H9 (cell line): ENCODE results near the gene MAP3K5. TPM values are rescaled to one million over a fixed set of nuclear protein-coding genes. Genes with fewer than 3 reads are reported as not detected.

Source experiments
- DNase-seq: peaks from one replicate; pipeline ENCODE4 v3.0.0-alpha.2; 2017
- H2AFZ ChIP-seq: one replicate; pipeline ENCODE4 v1.6.1; 2013; ENCODE audit warnings: mild to moderate bottlenecking, low read length, control low read depth, moderate library complexity
- H2AK5ac ChIP-seq: 2 replicates; pipeline ENCODE4 v1.6.1; 2013; ENCODE audit warnings: low read length, control low read depth, mixed read lengths; ENCODE audit not compliant: insufficient read length
- H2BK120ac ChIP-seq: one replicate; pipeline ENCODE4 v1.6.1; 2013; ENCODE audit warnings: low read depth, mild to moderate bottlenecking, low read length, control low read depth, inconsistent platforms; ENCODE audit not compliant: poor library complexity, severe bottlenecking
- H2BK12ac ChIP-seq: 2 replicates; pipeline ENCODE4 v1.6.1; 2013; ENCODE audit warnings: low read length, control low read depth, mixed read lengths, low read depth; ENCODE audit not compliant: insufficient read length
- H2BK15ac ChIP-seq: 2 replicates; pipeline ENCODE4 v1.6.1; 2013; ENCODE audit warnings: low read depth, low read length, control low read depth
- H2BK20ac ChIP-seq: one replicate; pipeline ENCODE4 v1.6.1; 2013; ENCODE audit warnings: low read depth, mild to moderate bottlenecking, low read length, control low read depth, inconsistent platforms; ENCODE audit not compliant: poor library complexity, severe bottlenecking
- H2BK5ac ChIP-seq: 2 replicates; pipeline ENCODE4 v1.6.1; 2013; ENCODE audit warnings: low read length, control low read depth, mixed read lengths; ENCODE audit not compliant: insufficient read length
- H3K14ac ChIP-seq: 2 replicates; pipeline ENCODE4 v1.6.1; 2013; ENCODE audit warnings: low read length, control low read depth; ENCODE audit not compliant: insufficient read depth
- H3K18ac ChIP-seq: 2 replicates; pipeline ENCODE4 v1.6.1; 2013; ENCODE audit warnings: low read depth, mild to moderate bottlenecking, mixed read lengths, low read length, control low read depth; ENCODE audit not compliant: insufficient read length
- H3K23ac ChIP-seq: 2 replicates; pipeline ENCODE4 v1.6.1; 2013; ENCODE audit warnings: low read length, control low read depth, mixed read lengths, low read depth; ENCODE audit not compliant: insufficient read length
- H3K23me2 ChIP-seq: 2 replicates; pipeline ENCODE4 v1.6.1; 2013; ENCODE audit warnings: low read depth, mild to moderate bottlenecking, mixed read lengths, low read length, control low read depth; ENCODE audit not compliant: insufficient read length, poor library complexity, severe bottlenecking
- H3K27ac ChIP-seq: 2 replicates; pipeline ENCODE4 v1.5.1; 2013; ENCODE audit warnings: low read length, control low read depth, mixed read lengths, low read depth; ENCODE audit not compliant: insufficient read length
- H3K27me3 ChIP-seq: 2 replicates; pipeline ENCODE4 v1.6.1; 2013; ENCODE audit warnings: low read length, control low read depth, inconsistent platforms; ENCODE audit not compliant: insufficient read depth
- H3K4ac ChIP-seq: 2 replicates; pipeline ENCODE4 v1.6.1; 2013; ENCODE audit warnings: low read depth, mild to moderate bottlenecking, control low read depth, inconsistent platforms, low read length, moderate library complexity
- H3K4me1 ChIP-seq: 2 replicates; pipeline ENCODE4 v1.6.1; 2013; ENCODE audit warnings: low read length, control low read depth, inconsistent platforms; ENCODE audit not compliant: insufficient read depth
- H3K4me2 ChIP-seq: 2 replicates; pipeline ENCODE4 v1.6.1; 2013; ENCODE audit warnings: low read length, control low read depth, mixed read lengths; ENCODE audit not compliant: insufficient read length, insufficient read depth
- H3K56ac ChIP-seq: 2 replicates; pipeline ENCODE4 v1.6.1; 2013; ENCODE audit warnings: low read depth, mild to moderate bottlenecking, mixed read lengths, low read length, control low read depth; ENCODE audit not compliant: insufficient read length
- H3K79me1 ChIP-seq: 2 replicates; pipeline ENCODE4 v1.6.1; 2013; ENCODE audit warnings: low read depth, mild to moderate bottlenecking, moderate library complexity, low read length, control low read depth, inconsistent platforms; ENCODE audit not compliant: insufficient read depth, poor library complexity, severe bottlenecking
- H3K79me2 ChIP-seq: 2 replicates; pipeline ENCODE4 v1.6.1; 2013; ENCODE audit warnings: low read length, control low read depth, inconsistent platforms; ENCODE audit not compliant: insufficient read depth
- H3K9ac ChIP-seq: 2 replicates; pipeline ENCODE4 v1.6.1; 2013; ENCODE audit warnings: low read length, control low read depth, mixed read lengths; ENCODE audit not compliant: insufficient read length; ENCODE audit errors: extremely low read depth
- H3K9me3 ChIP-seq: one replicate; pipeline ENCODE4 v1.6.1; 2013; ENCODE audit warnings: low read depth, low read length, inconsistent platforms; ENCODE audit not compliant: control insufficient read depth
- H3T11ph ChIP-seq: one replicate; pipeline ENCODE4 v1.6.1; 2013; ENCODE audit warnings: mild to moderate bottlenecking, low read length, control low read depth, inconsistent platforms
- H4K20me1 ChIP-seq: one replicate; pipeline ENCODE4 v1.6.1; 2013; ENCODE audit not compliant: control insufficient read depth, insufficient read length, insufficient read depth
- H4K5ac ChIP-seq: 2 replicates; pipeline ENCODE4 v1.6.1; 2013; ENCODE audit warnings: low read depth, mild to moderate bottlenecking, mixed read lengths, low read length, control low read depth; ENCODE audit not compliant: insufficient read length
- H4K8ac ChIP-seq: replicated peaks from 2 replicates; pipeline ENCODE4 v1.6.1; 2013; ENCODE audit warnings: low read length, control low read depth, mixed read lengths, low read depth; ENCODE audit not compliant: insufficient read length
- H4K91ac ChIP-seq: 2 replicates; pipeline ENCODE4 v1.6.1; 2013; ENCODE audit warnings: low read depth, mild to moderate bottlenecking, moderate library complexity, mixed read lengths, low read length, control low read depth; ENCODE audit not compliant: insufficient read length
- H3K27ac Mint-ChIP-seq, 3 experiments: 2 replicates in 2 of 3; 3 replicates in 1 of 3; pipeline ENCODE4 v1.8.0; 2020 to 2021; ENCODE audit warnings: mixed read lengths in 3 of 3, mild to moderate bottlenecking in 1 of 3, moderate library complexity in 1 of 3
- H3K27me3 Mint-ChIP-seq: 2 replicates; pipeline ENCODE4 v1.8.0; 2021; ENCODE audit warnings: low read depth, mild to moderate bottlenecking, moderate library complexity, mixed read lengths
- H3K36me3 Mint-ChIP-seq, 3 experiments: 2 replicates in 2 of 3; 3 replicates in 1 of 3; pipeline ENCODE4 v1.8.0; 2020 to 2021; ENCODE audit warnings: low read depth in 3 of 3, mixed read lengths in 3 of 3; ENCODE audit not compliant: insufficient read depth in 1 of 3
- H3K4me1 Mint-ChIP-seq, 2 experiments: 2 replicates each; pipeline ENCODE4 v1.8.0; 2020; ENCODE audit warnings: mixed read lengths in 2 of 2
- H3K4me3 Mint-ChIP-seq, 2 experiments: 2 replicates in 1 of 2; 3 replicates in 1 of 2; pipeline ENCODE4 v1.8.0; 2020 to 2021; ENCODE audit warnings: mild to moderate bottlenecking in 2 of 2, mixed read lengths in 2 of 2, moderate library complexity in 1 of 2
- H3K9me3 Mint-ChIP-seq, 2 experiments: 2 replicates in 1 of 2; 3 replicates in 1 of 2; pipeline ENCODE4 v1.8.0; 2020; ENCODE audit warnings: mild to moderate bottlenecking in 2 of 2, mixed read lengths in 2 of 2, moderate library complexity in 1 of 2
- CTCF ChIP-seq: fragments of 200-600 bp; sonication (generic); conservative IDR thresholded peaks from 3 replicates; pipeline ENCODE4 v1.8.0; 2021; ENCODE audit warnings: antibody characterized with exemption, mild to moderate bottlenecking
- WGBS: extraction: QIAGEN DNeasy Blood & Tissue Kit; methylation state at CpG from one replicate; pipeline ENCODE4 v1.1.7; 2013; ENCODE audit warnings: missing lambda C conversion rate, low lambda C conversion rate, mixed read lengths; ENCODE audit not compliant: insufficient read length; ENCODE audit errors: extremely low coverage; 5-methylcytosine and 5-hydroxymethylcytosine counted together
- total RNA-seq: library from RNA; stranded (reverse); gene quantifications from 2 replicates; pipeline ENCODE4 v1.2.1, GENCODE V29; 2021

The MAP3K5 gene
- total RNA-seq, 1 experiment from 2014 or later, result 1.6 TPM

GRCh38 chr6:136611746-136612145 lies 180.5 kb downstream of the MAP3K5 start:
- Histone ChIP-seq H2BK5ac (no peak overlapping the region), H3K79me2 (no peaks in the 10 kb centered on the region), H4K91ac (no peak overlapping the region), H3K4me2 (no peak overlapping the region), H4K5ac (no peak overlapping the region), H3K9ac (no peak overlapping the region), H3K4me1 (peaks cover 4% of the 10 kb centered on the region), H3K23ac (no peak overlapping the region), H3K23me2 (no peaks in the 10 kb centered on the region), H2AFZ (no peak overlapping the region), H2AK5ac (no peak overlapping the region), H3K4ac (no peak overlapping the region), H2BK120ac (no peak overlapping the region), H4K20me1 (no peaks in the 10 kb centered on the region), H3K27me3 (no peaks in the 10 kb centered on the region), H3K56ac (no peak overlapping the region), H3K18ac (no peak overlapping the region), H3K79me1 (no peaks in the 10 kb centered on the region), H2BK20ac (no peak overlapping the region), H2BK15ac (no peak overlapping the region), H3T11ph (no peak overlapping the region), H3K9me3 (no peaks in the 10 kb centered on the region), H3K14ac (no peak overlapping the region), H4K8ac (no peak overlapping the region), H3K27ac (no peak overlapping the region), H2BK12ac (no peak overlapping the region)
- Mint-ChIP-seq H3K4me1 (peaks cover 52 to 67% of the 10 kb centered on the region in 2 experiments), H3K27me3 (no peaks in the 10 kb centered on the region), H3K9me3 (no peaks in the 10 kb centered on the region), H3K27ac (peak overlapping the region in 1 of 3 experiments; percentile 84; a peak in 1 of 7 replicates), H3K36me3 (peaks cover 0 to 3% (median 0%) of the 10 kb centered on the region in 3 experiments; a peak in 2 of 7 replicates), H3K4me3 (no peak overlapping the region; a peak in 1 of 5 replicates)
- WGBS, result no CpG with 5 or more reads among the region's 1 CpG
- no peak for DNase-seq
- TF ChIP-seq CTCF, result no peak
